Type B pancreatic cell (in vitro differentiated cells): ENCODE results near the gene MEIOB. TPM values are rescaled to one million over a fixed set of nuclear protein-coding genes. Genes with fewer than 3 reads are reported as not detected.
"Not testable (repeated sequence)": the region's sequence is repeated elsewhere in the genome, so short reads cannot be mapped to it uniquely, and the experiment has no call there.

Experiments
- DNase-seq: peaks from one replicate; pipeline ENCODE4 v3.0.0; 2021; ENCODE audit warnings: mixed read lengths; ENCODE audit not compliant: unreplicated experiment; ENCODE audit errors: extremely low spot score
- H3K27ac Mint-ChIP-seq: 2 replicates; pipeline ENCODE4 v1.8.0; 2021; ENCODE audit warnings: mild to moderate bottlenecking, mixed read lengths
- H3K27me3 Mint-ChIP-seq: 2 replicates; pipeline ENCODE4 v1.8.0; 2021; ENCODE audit warnings: mixed read lengths
- H3K36me3 Mint-ChIP-seq: 2 replicates; pipeline ENCODE4 v1.8.0; 2021; ENCODE audit warnings: mixed read lengths
- H3K4me1 Mint-ChIP-seq: one replicate; pipeline ENCODE4 v1.8.0; 2021; ENCODE audit warnings: mixed read lengths; ENCODE audit not compliant: unreplicated experiment
- H3K4me3 Mint-ChIP-seq: 2 replicates; pipeline ENCODE4 v1.8.0; 2021; ENCODE audit warnings: mild to moderate bottlenecking, mixed read lengths
- H3K9me3 Mint-ChIP-seq: 2 replicates; pipeline ENCODE4 v1.8.0; 2021; ENCODE audit warnings: mixed read lengths
- CTCF ChIP-seq: fragments of 200-600 bp; sonication (generic); conservative IDR thresholded peaks from 2 replicates; pipeline ENCODE4 v1.5.0; 2021; ENCODE audit warnings: antibody characterized with exemption, mild to moderate bottlenecking
- total RNA-seq: library from RNA; stranded (reverse); gene quantifications from 2 replicates; pipeline ENCODE4 v1.2.1, GENCODE V29; 2021; ENCODE audit warnings: low replicate concordance

The MEIOB gene
- total RNA-seq, 1 donor from 2014 or later = not detected

- Mint-ChIP-seq H3K36me3 (peaks cover 7% of the 10 kb centered on the region), H3K27ac (no peak overlapping the region), H3K4me3 (no peak overlapping the region), H3K27me3 (no peaks in the 10 kb centered on the region), H3K9me3 (no peaks in the 10 kb centered on the region), H3K4me1 (no peaks in the 10 kb centered on the region)
- TF ChIP-seq CTCF = no peak
- DNase-seq = no peak
Observed at GRCh38 chr16:1807626-1808025, 64.3 kb downstream of the MEIOB start.

GRCh38 chr16:1800701-1801100 is 71.3 kb downstream of the MEIOB start:
- H3K27ac Mint-ChIP-seq = no peak overlapping the region
- peaks cover 11% of the 10 kb centered on the region for H3K36me3 Mint-ChIP-seq
- peaks cover 7% of the 10 kb centered on the region for H3K9me3 Mint-ChIP-seq
- no peaks in the 10 kb centered on the region for H3K4me1 Mint-ChIP-seq
- no peak overlapping the region for H3K4me3 Mint-ChIP-seq
- no peak for TF ChIP-seq CTCF
- no peaks in the 10 kb centered on the region for H3K27me3 Mint-ChIP-seq
- no peak for DNase-seq

- not testable (repeated sequence) for H3K27me3 Mint-ChIP-seq, H3K9me3 Mint-ChIP-seq, DNase-seq, H3K4me1 Mint-ChIP-seq, H3K27ac Mint-ChIP-seq, H3K4me3 Mint-ChIP-seq
- peaks cover 11% of the 10 kb centered on the region for H3K36me3 Mint-ChIP-seq
Observed at GRCh38 chr16:1799263-1799662, 72.7 kb downstream of the MEIOB start.

GRCh38 chr16:1794908-1795666 is 76.9 kb downstream of the MEIOB start:
- peaks cover 11% of the 10 kb centered on the region for H3K36me3 Mint-ChIP-seq
- TF ChIP-seq CTCF = no peak
- no peaks in the 10 kb centered on the region for H3K27me3 Mint-ChIP-seq
- no peak for DNase-seq
- H3K4me3 Mint-ChIP-seq = no peak overlapping the region
- peaks cover 7% of the 10 kb centered on the region for H3K9me3 Mint-ChIP-seq
- H3K4me1 Mint-ChIP-seq = no peaks in the 10 kb centered on the region
- no peak overlapping the region for H3K27ac Mint-ChIP-seq

- no peaks in the 10 kb centered on the region for H3K4me1 Mint-ChIP-seq
Observed at GRCh38 chr16:1794221-1794871, 77.6 kb downstream of the MEIOB start.

More at GRCh38 chr16:1794221-1794871, 77.6 kb downstream of the MEIOB start:
- Mint-ChIP-seq H3K27me3 (no peaks in the 10 kb centered on the region), H3K36me3 (peaks cover 8% of the 10 kb centered on the region), H3K4me3 (no peak overlapping the region), H3K9me3 (peaks cover 5% of the 10 kb centered on the region), H3K27ac (no peak overlapping the region)
- no peak for TF ChIP-seq CTCF
- DNase-seq = peak; percentile 70
